Keratinocyte (primary cell): ENCODE results near the gene MORF4L2. TPM values are rescaled to one million over a fixed set of nuclear protein-coding genes. Genes with fewer than 3 reads are reported as not detected.

ENCODE experiments used
- DNase-seq: peaks from one replicate; pipeline ENCODE4 v3.0.0-alpha.2; 2011; ENCODE audit warnings: low read depth, missing footprints, low spot score
- FAIRE-seq: peaks from 2 replicates; lab custom pipeline; 2011; peaks lifted over from hg19 to GRCh38; lab: Jason Lieb, UNC
- H2AFZ ChIP-seq: 2 replicates; pipeline ENCODE4 v1.6.0; 2012; ENCODE audit warnings: low read length, control low read depth, inconsistent platforms; ENCODE audit not compliant: control insufficient read depth
- H3K27ac ChIP-seq: 2 replicates; pipeline ENCODE4 v1.5.1; 2011; ENCODE audit warnings: low read length; ENCODE audit not compliant: control insufficient read depth, insufficient read depth
- H3K27me3 ChIP-seq: 3 replicates; pipeline ENCODE4 v1.6.0; 2011; ENCODE audit warnings: low read length; ENCODE audit not compliant: control insufficient read depth, insufficient read depth; ENCODE audit errors: extremely low read depth
- H3K36me3 ChIP-seq, 2 experiments: 2 replicates in 1 of 2; 3 replicates in 1 of 2; pipeline ENCODE4 v1.5.1; 2011; ENCODE audit warnings: low read length in 2 of 2, mild to moderate bottlenecking in 1 of 2; ENCODE audit not compliant: control insufficient read depth in 2 of 2, insufficient read depth in 2 of 2; ENCODE audit errors: extremely low read depth in 1 of 2
- H3K4me1 ChIP-seq: 3 replicates; pipeline ENCODE4 v1.5.1; 2011; ENCODE audit warnings: low read length; ENCODE audit not compliant: control insufficient read depth, insufficient read depth; ENCODE audit errors: extremely low read depth
- H3K4me2 ChIP-seq: 3 replicates; pipeline ENCODE4 v1.6.0; 2011; ENCODE audit warnings: low read depth, low read length; ENCODE audit not compliant: control insufficient read depth, insufficient read depth; ENCODE audit errors: extremely low read depth
- H3K4me3 ChIP-seq, 3 experiments: fragments of 200-600 bp in 1 of 3; sonication (generic) in 1 of 3; 2 replicates in 2 of 3; 3 replicates in 1 of 3; pipeline ENCODE4 v1.5.1; 2011 to 2016; ENCODE audit warnings: low read length in 3 of 3, mild to moderate bottlenecking in 3 of 3, control low read depth in 2 of 3, inconsistent platforms in 1 of 3, low read depth in 1 of 3, mixed read lengths in 1 of 3, mixed run types in 1 of 3, moderate library complexity in 1 of 3; ENCODE audit not compliant: control insufficient read depth in 2 of 3, insufficient read depth in 2 of 3; ENCODE audit errors: extremely low read depth in 1 of 3
- H3K79me2 ChIP-seq: 2 replicates; pipeline ENCODE4 v1.6.0; 2012; ENCODE audit warnings: low read length; ENCODE audit not compliant: control insufficient read depth, insufficient read depth
- H3K9ac ChIP-seq: 3 replicates; pipeline ENCODE4 v1.6.0; 2011; ENCODE audit warnings: low read length; ENCODE audit not compliant: control insufficient read depth, insufficient read depth; ENCODE audit errors: extremely low read depth
- H3K9me1 ChIP-seq: 3 replicates; pipeline ENCODE4 v1.6.0; 2011; ENCODE audit warnings: low read length; ENCODE audit not compliant: control insufficient read depth, insufficient read depth; ENCODE audit errors: extremely low read depth
- H3K9me3 ChIP-seq: 2 replicates; pipeline ENCODE4 v1.5.1; 2012; ENCODE audit warnings: low read depth, low read length; ENCODE audit not compliant: control insufficient read depth
- H4K20me1 ChIP-seq: 3 replicates; pipeline ENCODE4 v1.6.0; 2011; ENCODE audit warnings: low read length; ENCODE audit not compliant: control insufficient read depth, insufficient read depth; ENCODE audit errors: extremely low read depth
- CTCF ChIP-seq, 3 experiments: IDR thresholded peaks in 1 of 3; conservative IDR thresholded peaks in 1 of 3; optimal IDR thresholded peaks in 1 of 3; 2 replicates in 2 of 3; 3 replicates in 1 of 3; pipeline versions ENCODE3 to v1.5.1; 2011; ENCODE audit warnings: low read length in 3 of 3, mild to moderate bottlenecking in 3 of 3, moderate library complexity in 2 of 3, control low read depth in 1 of 3, inconsistent platforms in 1 of 3; ENCODE audit not compliant: insufficient read depth in 2 of 3; ENCODE audit errors: extremely low read depth in 1 of 3
- EZH2 ChIP-seq: IDR thresholded peaks from one replicate; pipeline ENCODE4 v1.6.1; 2012; ENCODE audit warnings: inconsistent platforms, mild to moderate bottlenecking, low read length, moderate library complexity
- dilution Hi-C: fragments of 300-500 bp; cut with MboI; formaldehyde crosslinking; loops from one replicate; pipeline ENCODE4 v1.7.0; 2020; ENCODE audit warnings: low sequenced_read_pairs; ENCODE audit not compliant: extremely low pct_ligation_motif_present
- polyA plus RNA-seq, 5 experiments: library from polyadenylated mRNA; depleted of rRNA in 3 of 5; stranded (reverse) in 3 of 5; stranded (forward) in 1 of 5; unstranded in 1 of 5; fragments of >200 nt; gene quantifications; 1 replicate in 1 of 5; 2 replicates in 3 of 5; 3 replicates in 1 of 5; pipeline versions ENCODE4 v1.2.1 to v1.2.3, GENCODE V29; 2011 to 2012; ENCODE audit warnings: missing spikeins in 2 of 5, low read depth in 1 of 5, low replicate concordance in 1 of 5

MORF4L2 gene
- polyA plus RNA-seq, 1 donor (not counting 4 experiments of a cell fraction or from before 2014, with no cell fraction given): 648 TPM

GRCh38 chrX:103716962-103717361, 30.5 kb upstream of the MORF4L2 start:
- Histone ChIP-seq H3K9me3 (no peaks in the 10 kb centered on the region), H3K27ac (no peak overlapping the region), H4K20me1 (no peaks in the 10 kb centered on the region), H3K27me3 (no peaks in the 10 kb centered on the region), H3K9me1 (no peaks in the 10 kb centered on the region), H3K4me2 (peak overlapping the region; percentile 20), H3K79me2 (no peaks in the 10 kb centered on the region), H3K36me3 (no peaks in the 10 kb centered on the region), H3K4me3 (no peak overlapping the region), H2AFZ (peak overlapping the region; percentile 50), H3K9ac (no peak overlapping the region), H3K4me1 (peaks cover 9% of the 10 kb centered on the region)
- FAIRE-seq (peak; percentile 89), DNase-seq (no peak)
- TF ChIP-seq CTCF (optimal IDR thresholded peaks at IDR 0.05 in 1 of 3, IDR thresholded peaks at IDR 0.05 in 1 of 3, conservative IDR thresholded peaks at IDR 0.05 in 1 of 3; ENCODE audit: extremely low read depth in 1 of 3, insufficient read depth in 2 of 3, low read length in 3 of 3): no peak
- TF ChIP-seq EZH2: no peak
- dilution Hi-C loops: no loop called here

- H3K9ac ChIP-seq: no peak within 1 kb of the TSS
- no peak within 1 kb of the TSS for H3K27ac ChIP-seq
- DNase-seq: no peak
- H3K4me2 ChIP-seq: no peak within 1 kb of the TSS
- FAIRE-seq: no peak
- no peaks in the 10 kb centered on the region for H3K9me3 ChIP-seq
- no peak within 1 kb of the TSS for H2AFZ ChIP-seq
- TF ChIP-seq CTCF (optimal IDR thresholded peaks at IDR 0.05 in 1 of 3, IDR thresholded peaks at IDR 0.05 in 1 of 3, conservative IDR thresholded peaks at IDR 0.05 in 1 of 3; ENCODE audit: extremely low read depth in 1 of 3, insufficient read depth in 2 of 3, low read length in 3 of 3) (no peak), EZH2 (no peak)
- no peaks in the 10 kb centered on the region for H3K27me3 ChIP-seq
- H3K9me1 ChIP-seq: no peaks in the 10 kb centered on the region
- no peaks in the 10 kb centered on the region for H3K79me2 ChIP-seq
- dilution Hi-C loops: no loop called here
- no peaks in the 10 kb centered on the region for H3K4me1 ChIP-seq
- no peaks in the 10 kb centered on the region for H3K36me3 ChIP-seq
- no peak within 1 kb of the TSS for H3K4me3 ChIP-seq
- no peaks in the 10 kb centered on the region for H4K20me1 ChIP-seq
Measured at GRCh38 chrX:103710609-103711008, 24.1 kb upstream of the MORF4L2 start, which contains the start of gene TMEM31. Gene TMEM31, plus strand, starts transcription at chrX:103710909. Its CDS starts 1,350 bp downstream, at chrX:103712259.
